Subcutaneous adipose tissue (tissue), 4 donors: ENCODE measurements around the gene SHF. TPM values are rescaled to one million over a fixed set of nuclear protein-coding genes. Genes with fewer than 3 reads are reported as not detected.

Experiments used
- CTCF ChIP-seq: fragments of 450-650 bp; IDR thresholded peaks from one replicate; pipeline ENCODE4 v1.5.1; 2016; ENCODE audit warnings: low read depth, mild to moderate bottlenecking, control low read depth, antibody characterized with exemption, moderate library complexity
- total RNA-seq, 4 donors: library from RNA; depleted of rRNA; stranded (reverse); fragments of >200 nt; gene quantifications; one replicate each; pipeline ENCODE4 v1.1.0, GENCODE V29; 2016

The SHF gene
- total RNA-seq, 4 donors from 2014 or later: 0.33 to 7.5 (median 3.7) TPM

DNA sequence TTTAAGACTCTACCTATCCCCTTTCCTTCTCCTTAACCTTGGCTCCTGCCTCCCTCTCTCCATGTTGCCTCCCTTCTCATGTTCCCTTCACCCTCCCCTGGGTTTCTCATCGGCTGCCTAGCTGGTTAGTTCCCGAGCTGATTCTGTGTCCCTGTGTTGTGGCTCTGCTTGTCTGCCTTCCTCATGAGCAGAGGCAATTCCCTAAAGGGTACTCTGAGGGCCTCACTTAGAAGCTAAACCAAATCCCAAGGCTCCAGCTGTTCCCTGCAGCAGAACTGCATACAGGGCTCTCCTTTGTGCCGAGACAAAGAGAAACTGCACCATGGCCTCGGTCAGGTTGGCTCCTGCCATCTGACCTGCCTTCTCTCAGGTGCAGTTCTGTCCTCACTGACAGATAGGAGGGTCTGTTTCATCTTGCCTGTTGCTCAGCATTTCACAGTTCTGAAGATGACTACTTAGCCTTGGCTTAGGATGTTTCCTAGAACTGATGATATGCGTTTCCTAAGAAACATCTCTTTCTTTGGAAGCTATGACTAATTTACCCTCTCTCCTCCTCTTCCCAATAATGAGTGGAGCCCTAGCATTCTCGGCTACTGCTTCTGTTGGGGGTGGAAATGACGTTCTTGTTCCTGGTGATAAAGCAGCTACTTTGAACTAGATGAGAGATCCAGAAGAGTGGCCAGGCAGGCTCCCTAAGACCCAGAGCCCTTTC, 30.9 kb downstream of the SHF start:
- no peak for TF ChIP-seq CTCF

- no peak for TF ChIP-seq CTCF
These were observed 32.0 kb downstream of the SHF start for GRCh38 chr15:45155739-45156138.

DNA sequence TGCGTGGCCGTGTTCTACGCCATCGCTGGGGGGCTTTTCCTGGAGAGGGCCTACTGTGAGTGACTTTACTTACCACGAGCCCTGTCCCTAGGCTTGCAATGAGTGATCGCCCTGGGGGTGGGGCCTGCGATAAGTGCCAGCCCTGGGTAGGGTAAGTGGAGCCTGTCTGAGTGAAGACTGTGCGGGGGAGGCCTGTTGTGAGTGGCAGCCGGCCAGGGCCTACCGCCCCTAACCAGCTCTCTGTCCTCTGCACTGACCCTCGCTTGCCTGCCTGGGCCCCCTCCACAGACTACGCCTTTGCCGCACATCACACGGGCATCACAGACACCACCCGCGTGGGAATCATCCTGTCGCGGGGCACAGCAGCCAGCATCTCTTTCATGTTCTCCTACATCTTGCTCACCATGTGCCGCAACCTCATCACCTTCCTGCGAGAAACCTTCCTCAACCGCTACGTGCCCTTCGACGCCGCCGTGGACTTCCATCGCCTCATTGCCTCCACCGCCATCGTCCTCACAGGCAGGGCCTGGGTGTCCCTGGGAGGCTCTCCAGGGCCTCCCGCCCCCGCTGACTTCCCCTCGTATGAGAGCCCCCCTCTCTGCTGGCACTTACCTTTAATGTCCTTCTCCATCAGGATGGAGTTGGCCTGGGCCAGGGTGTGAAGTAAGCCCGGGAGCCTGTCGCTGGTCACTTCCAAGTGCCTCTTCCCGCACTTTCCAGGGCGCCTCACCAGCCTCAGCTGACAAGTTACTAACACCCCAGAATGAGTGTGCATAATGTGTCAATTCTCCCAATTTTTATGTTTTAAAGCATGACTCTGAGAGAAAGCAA, 35.6 kb downstream of the SHF start:
- no peak for TF ChIP-seq CTCF

GRCh38 chr15:45150997-45151396, 36.8 kb downstream of the SHF start:
- TF ChIP-seq CTCF: no peak

- no peak for TF ChIP-seq CTCF
These were observed 37.3 kb downstream of the SHF start for GRCh38 chr15:45150481-45150880.

DNA sequence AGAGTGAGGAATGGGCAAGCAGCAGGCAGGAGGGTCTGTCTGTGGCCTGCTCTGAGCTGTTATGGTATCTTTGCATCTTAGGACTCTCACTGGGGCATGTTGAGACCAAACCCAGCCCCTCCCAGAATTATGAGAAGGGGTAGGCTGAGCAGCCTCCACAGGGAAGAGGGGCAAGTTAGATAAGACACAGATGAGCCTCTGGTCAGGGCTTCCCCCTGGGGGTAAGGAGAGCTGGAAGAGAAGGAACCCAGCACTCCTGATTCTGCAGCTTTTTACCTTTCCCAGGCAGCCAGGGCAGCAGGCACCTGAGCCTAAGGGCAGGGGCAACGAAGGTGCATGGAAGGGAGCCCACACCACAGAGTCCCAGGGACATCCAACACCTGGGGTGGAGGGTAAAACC, 38.7 kb downstream of the SHF start:
- no peak for TF ChIP-seq CTCF
